GM12892 (cell line): ENCODE measurements around the gene GPRASP3.

Experiments used
- POLR2A ChIP-seq: IDR thresholded peaks from 2 replicates; pipeline ENCODE4 v1.6.1; 2011; ENCODE audit warnings: low read depth, low read length, control low read depth
- POLR2AphosphoS5 ChIP-seq: IDR thresholded peaks from 2 replicates; pipeline ENCODE4 v1.6.1; 2011; ENCODE audit warnings: low read depth, low read length, control low read depth
- TAF1 ChIP-seq: IDR thresholded peaks from 2 replicates; pipeline ENCODE4 v1.6.1; 2011; ENCODE audit warnings: low read depth, mild to moderate bottlenecking, control low read depth, low read length, borderline replicate concordance

- TF ChIP-seq POLR2A (no peak), TAF1 (no peak), POLR2AphosphoS5 (no peak)
Measured at GRCh38 chrX:102745513-102745856, 24.9 kb downstream of the GPRASP3 start.
